K562 (cell line): ENCODE results near the gene CDCP2. TPM values are rescaled to one million over a fixed set of nuclear protein-coding genes. Genes with fewer than 3 reads are reported as not detected.
A peak's percentile ranks its signal among the peaks of the same experiment; 100 is the strongest.

ENCODE experiments used
- ATAC-seq: fragments of 200-7000 bp; cut with Tn5 transposase; 3 replicates; pipeline ENCODE4 v1.9.1; 2020; ENCODE audit warnings: moderate library complexity
- BruUV-seq: library from RNA; stranded (reverse); fragments of 400-500 nt; replicated peaks from 2 replicates; lab custom pipeline; 2021; lab: Mats Ljungman, UMichigan
- CTCF ChIA-PET: fragments of 300-600 bp; formaldehyde crosslinking; extraction: SDS; loops from one replicate; lab custom pipeline; 2021; ENCODE audit warnings: low intra/inter-chr PET ratio; lab: Yijun Ruan, JAX
- POLR2A ChIA-PET: fragments of 300-600, 350-650 bp; sonication (Branson Sonifier 250); formaldehyde crosslinking; extraction: SDS; loops from one replicate; lab custom pipeline; 2021; ENCODE audit warnings: antibody characterized with exemption, inconsistent platforms; lab: Yijun Ruan, JAX
- DNase-seq, 4 experiments: peaks; one replicate each; pipeline versions ENCODE4 v3.0.0 to v3.0.0-alpha.2; 2011 to 2018; ENCODE audit warnings: low spot score in 3 of 4, mixed read lengths in 3 of 4; ENCODE audit errors: extremely low read depth in 1 of 4
- FAIRE-seq: peaks from 2 replicates; lab custom pipeline; 2011; peaks lifted over from hg19 to GRCh38; lab: Jason Lieb, UNC
- H2AFZ ChIP-seq: 2 replicates; pipeline ENCODE4 v1.6.0; 2011; ENCODE audit warnings: low read depth, low read length, control low read depth, inconsistent platforms
- H3K27ac ChIP-seq: fragments of 200-600 bp; 3 replicates; pipeline ENCODE4 v1.8.0; 2011; ENCODE audit warnings: low read depth, mild to moderate bottlenecking, control low read depth, inconsistent platforms, low read length, moderate library complexity, mixed read lengths; ENCODE audit errors: extremely low read depth
- H3K27me3 ChIP-seq, 2 experiments: fragments of 300-600 bp in 1 of 2; 2 replicates in 1 of 2; 3 replicates in 1 of 2; pipeline versions ENCODE4 v1.6.0 to v1.8.0; 2011; ENCODE audit warnings: inconsistent platforms in 2 of 2, low read length in 2 of 2, mild to moderate bottlenecking in 1 of 2, mixed read lengths in 1 of 2, moderate library complexity in 1 of 2; ENCODE audit not compliant: control insufficient read depth in 2 of 2, insufficient read depth in 2 of 2
- H3K36me3 ChIP-seq: fragments of 300-600 bp; 3 replicates; pipeline ENCODE4 v1.8.0; 2011; ENCODE audit warnings: mild to moderate bottlenecking, low read length, inconsistent platforms; ENCODE audit not compliant: control insufficient read depth, insufficient read depth
- H3K4me1 ChIP-seq, 2 experiments: fragments of 200-600 bp in 1 of 2; replicated peaks in 1 of 2; 2 replicates in 1 of 2; 3 replicates in 1 of 2; pipeline versions ENCODE4 v1.5.1 to v1.8.0; 2011; ENCODE audit warnings: inconsistent platforms in 2 of 2, low read length in 2 of 2, mild to moderate bottlenecking in 1 of 2, mixed read lengths in 1 of 2, moderate library complexity in 1 of 2; ENCODE audit not compliant: control insufficient read depth in 2 of 2, insufficient read depth in 2 of 2
- H3K4me2 ChIP-seq: 2 replicates; pipeline ENCODE4 v1.6.1; 2011; ENCODE audit warnings: low read length, control low read depth, inconsistent platforms, mixed read lengths; ENCODE audit not compliant: insufficient read depth
- H3K4me3 ChIP-seq: fragments of 200-600 bp; sonication (generic), shearing (Covaris generic); 2 replicates; pipeline ENCODE4 v1.5.1; 2016; ENCODE audit warnings: control low read depth, inconsistent platforms
- H3K79me2 ChIP-seq: fragments of 200-600 bp; 3 replicates; pipeline ENCODE4 v1.8.0; 2011; ENCODE audit warnings: low read length, inconsistent platforms; ENCODE audit not compliant: control insufficient read depth, insufficient read depth
- H3K9ac ChIP-seq, 2 experiments: 2 replicates each; pipeline versions ENCODE4 v1.6.0 to v1.6.1; 2011; ENCODE audit warnings: low read depth in 2 of 2, low read length in 2 of 2, control low read depth in 1 of 2, inconsistent platforms in 1 of 2, mild to moderate bottlenecking in 1 of 2, mixed read lengths in 1 of 2; ENCODE audit not compliant: insufficient read depth in 1 of 2
- H3K9me1 ChIP-seq: one replicate; pipeline ENCODE4 v1.6.0; 2011; ENCODE audit warnings: inconsistent platforms, mild to moderate bottlenecking, low read length, moderate library complexity; ENCODE audit not compliant: control insufficient read depth, insufficient read depth
- H3K9me3 ChIP-seq: replicated peaks from 2 replicates; pipeline ENCODE4 v1.5.1; 2011; ENCODE audit warnings: low read depth, low read length, inconsistent platforms; ENCODE audit not compliant: control insufficient read depth, insufficient read depth
- H4K20me1 ChIP-seq: replicated peaks from 2 replicates; pipeline ENCODE4 v1.6.1; 2011; ENCODE audit warnings: low read length, inconsistent platforms, mixed read lengths; ENCODE audit not compliant: control insufficient read depth, insufficient read depth
- ASH1L ChIP-seq: fragments of 450-650 bp; IDR thresholded peaks from 2 replicates; pipeline ENCODE4 v1.6.1; 2018; ENCODE audit warnings: borderline replicate concordance, mild to moderate bottlenecking, low read depth; ENCODE audit not compliant: partially characterized antibody
- DPF2 ChIP-seq: fragments of 450-650 bp; IDR thresholded peaks from 2 replicates; pipeline ENCODE4 v1.6.1; 2016
- E2F8 ChIP-seq: fragments of 450-650 bp; IDR thresholded peaks from 2 replicates; pipeline ENCODE4 v1.7.1; 2018; ENCODE audit warnings: mild to moderate bottlenecking, low read depth; ENCODE audit not compliant: partially characterized antibody
- EP400 ChIP-seq: fragments of 450-650 bp; IDR thresholded peaks from 2 replicates; pipeline ENCODE4 v1.6.1; 2017; ENCODE audit warnings: antibody characterized with exemption, mild to moderate bottlenecking, moderate library complexity
- ESRRA ChIP-seq: fragments of 450-650 bp; IDR thresholded peaks from 2 replicates; pipeline ENCODE4 v1.6.1; 2014; ENCODE audit warnings: low read depth, mild to moderate bottlenecking, moderate library complexity, borderline replicate concordance
- FOXK1 ChIP-seq: sonication (generic); formaldehyde crosslinking; IDR thresholded peaks from 2 replicates; pipeline ENCODE4 v1.8.0; 2022; ENCODE audit warnings: missing genetic modification reagents, mild to moderate bottlenecking, borderline replicate concordance
- MCM7 ChIP-seq, 2 experiments: fragments of 450-650 bp; IDR thresholded peaks; 2 replicates each; pipeline ENCODE4 v1.6.1; 2016 to 2018
- PML ChIP-seq: IDR thresholded peaks from 2 replicates; pipeline ENCODE4 v1.6.1; 2012; ENCODE audit warnings: low read length, inconsistent platforms
- POLR2H ChIP-seq: IDR thresholded peaks from 2 replicates; pipeline ENCODE4 v1.6.1; 2016; ENCODE audit warnings: missing genetic modification characterization, low read depth, mild to moderate bottlenecking, control low read depth, missing compliant biosample characterization, moderate library complexity
- RAD51 ChIP-seq: fragments of 450-650 bp; IDR thresholded peaks from 2 replicates; pipeline ENCODE4 v1.7.1; 2016; ENCODE audit warnings: low read depth, mild to moderate bottlenecking, borderline replicate concordance
- SMARCB1 ChIP-seq: IDR thresholded peaks from 2 replicates; pipeline ENCODE4 v1.6.1; 2011; ENCODE audit warnings: improper control_type of control experiment, low read depth; ENCODE audit not compliant: insufficient read length
- ZBTB17 ChIP-seq: fragments of 450-650 bp; formaldehyde crosslinking; IDR thresholded peaks from 2 replicates; pipeline ENCODE4 v1.4.0; 2020; ENCODE audit warnings: mild to moderate bottlenecking
- ZFX ChIP-seq: sonication (generic); formaldehyde crosslinking; IDR thresholded peaks from 2 replicates; pipeline ENCODE4 v1.8.0; 2022; ENCODE audit warnings: mild to moderate bottlenecking, missing genetic modification reagents, moderate library complexity
- ZNF263 ChIP-seq: sonication (generic); formaldehyde crosslinking; IDR thresholded peaks from 2 replicates; pipeline ENCODE4 v1.8.0; 2022; ENCODE audit warnings: mild to moderate bottlenecking, missing genetic modification reagents, borderline replicate concordance
- ZNF695 ChIP-seq: fragments of 450-650 bp; formaldehyde crosslinking; IDR thresholded peaks from 2 replicates; pipeline ENCODE4 v1.4.0; 2020; ENCODE audit warnings: mild to moderate bottlenecking, moderate library complexity
- WGBS: fragments of 100-300 bp; shearing (Covaris generic); methylation state at CpG from one replicate; pipeline ENCODE4 v1.1.6; 2016; ENCODE audit warnings: low coverage, mixed read lengths; ENCODE audit not compliant: insufficient coverage; ENCODE audit errors: missing lambda C conversion rate; 5-methylcytosine and 5-hydroxymethylcytosine counted together
- in situ Hi-C: fragments of 300-500 bp; cut with MboI; formaldehyde crosslinking; loops from 4 replicates; pipeline ENCODE4 v1.15.0; 2018; ENCODE audit warnings: inconsistent platforms, mixed read lengths
- intact Hi-C: fragments of 100-400 bp; cut with micrococcal nuclease; formaldehyde crosslinking; loops from 2 replicates; pipeline ENCODE4 v1.14.2; 2022
- polyA plus RNA-seq, 8 experiments: library from polyadenylated mRNA; depleted of rRNA in 4 of 8; stranded (reverse) in 5 of 8; unstranded in 3 of 8; fragments of >200 nt; fragmentation: Nextera tagmentation in 2 of 8; fragmentation: Illumina TruSeq in 1 of 8; extraction: Ambion mirVana in 2 of 8; extraction: Trizol in 1 of 8; gene quantifications; 2 replicates each; pipeline versions ENCODE4 v1.2.1 to v1.2.3, GENCODE V29; 2011 to 2014; ENCODE audit warnings: inconsistent platforms in 1 of 8, missing spikeins in 1 of 8
- total RNA-seq, 7 experiments: library from RNA; depleted of rRNA in 6 of 7; stranded (reverse); fragments of >200 nt in 6 of 7; fragmentation: Illumina TruSeq in 2 of 7; extraction: Trizol in 2 of 7; gene quantifications; 2 replicates each; pipeline versions ENCODE4 v1.2.1 to v1.2.3, GENCODE V29; 2011 to 2021; ENCODE audit warnings: low replicate concordance in 1 of 7
- TF ChIP-seq, protein P1 (sequence below): fragments of 250-450 bp; sonication (Bioruptor Pico); IDR thresholded peaks from 2 replicates; pipeline ENCODE4 v1.5.1; 2021; ENCODE audit warnings: mild to moderate bottlenecking

CDCP2 gene
- total and polyA plus RNA-seq, 9 of the 15 experiments (the other 6 are each of a cell fraction or from before 2014, with no cell fraction given), result not detected

GRCh38 chr1:54120698-54121481, 31.9 kb downstream of the CDCP2 start:
- H2AFZ ChIP-seq, result peak overlapping the region; percentile 88
- no peak overlapping the region for H3K4me3 ChIP-seq
- ChIA-PET CTCF (no interaction called here), POLR2A (interaction anchor here (0.6 to 1.1 kb wide), 3 partner anchors 10 to 378 kb away, joined by 3 to 6 read pairs (median 4); no protein-coding TSS in a partner anchor)
- no peaks in the 10 kb centered on the region for H3K9me1 ChIP-seq
- intact Hi-C loops (loop anchor here (1.0 to 10.0 kb wide), 6 partner anchors 46 to 544 kb away; partner anchors contain the start of genes CYB5RL, MRPL37 and SSBP3), in situ Hi-C loops (loop anchor here (5.0 kb wide), 1 partner anchor 376 kb away; no protein-coding TSS in a partner anchor)
- 39% methylated on average over 31 of the region's 33 CpGs for WGBS
- no peaks in the 10 kb centered on the region; the same call in 2 of the 3 replicates for H3K36me3 ChIP-seq
- no peaks in the 10 kb centered on the region for H4K20me1 ChIP-seq
- FAIRE-seq (no peak), DNase-seq (peak in 3 of 4 experiments; percentile 36 to 53 (median 52)), ATAC-seq (peak; percentile 5)
- peaks cover 7 to 21% of the 10 kb centered on the region in 2 experiments; a peak in 4 of 5 replicates for H3K4me1 ChIP-seq
- H3K4me2 ChIP-seq, result peak overlapping the region; percentile 76
- BruUV-seq, result no TSS peak
- peak overlapping the region; percentile 8 to 81; a peak in 3 of 4 replicates for H3K9ac ChIP-seq
- H3K27me3 ChIP-seq, result peaks cover 3 to 18% of the 10 kb centered on the region in 2 experiments; a peak in 3 of 5 replicates
- 0 out of 2 replicates have a peak, but pooled peaks cover 3% of the 10 kb centered on the region for H3K9me3 ChIP-seq
- H3K27ac ChIP-seq, result no peak overlapping the region
- H3K79me2 ChIP-seq, result no peaks in the 10 kb centered on the region
- TF ChIP-seq ESRRA (no peak), PML (no peak), ZNF263 (0 out of 2 replicates have a peak, but pooled peaks have one; percentile 14), FOXK1 (CRISPR knock-in tag) (no peak), ASH1L (no peak), POLR2H (no peak), ZNF695 (CRISPR knock-in tag) (no peak), E2F8 (no peak), ZFX (peak; percentile 5; the same call in 1 of the 2 replicates), MCM7 (IDR thresholded peaks at IDR 0.05) (no peak), RAD51 (no peak), DPF2 (no peak), ZBTB17 (no peak), SMARCB1 (no peak), EP400 (no peak)
- TF ChIP-seq, protein P1, sequence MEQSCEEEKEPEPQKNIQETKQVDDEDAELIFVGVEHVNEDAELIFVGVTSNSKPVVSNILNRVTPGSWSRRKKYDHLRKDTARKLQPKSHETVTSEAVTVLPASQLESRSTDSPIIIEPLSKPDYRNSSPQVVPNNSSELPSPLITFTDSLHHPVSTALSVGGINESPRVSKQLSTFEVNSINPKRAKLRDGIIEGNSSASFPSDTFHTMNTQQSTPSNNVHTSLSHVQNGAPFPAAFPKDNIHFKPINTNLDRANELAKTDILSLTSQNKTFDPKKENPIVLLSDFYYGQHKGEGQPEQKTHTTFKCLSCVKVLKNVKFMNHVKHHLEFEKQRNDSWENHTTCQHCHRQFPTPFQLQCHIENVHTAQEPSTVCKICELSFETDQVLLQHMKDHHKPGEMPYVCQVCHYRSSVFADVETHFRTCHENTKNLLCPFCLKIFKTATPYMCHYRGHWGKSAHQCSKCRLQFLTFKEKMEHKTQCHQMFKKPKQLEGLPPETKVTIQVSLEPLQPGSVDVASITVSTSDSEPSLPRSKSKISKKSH (CRISPR knock-in tag), result no peak
